Measurements from ENCODE around the gene USH2A.

USH2A gene

GRCh38 chr1:216410026-216410425 lies 13.2 kb downstream of the USH2A start:
- H3K4me3 ChIP-seq (replicated peaks; ENCODE audit: low read depth, low read length): no peak overlapping the region
- no peak for TF ChIP-seq CTCF (IDR thresholded peaks at IDR 0.05; ENCODE audit: low read length, missing control alignments)
- no peak for DNase-seq (ENCODE audit: low read depth)

GRCh38 chr1:216390956-216391355 lies 32.3 kb downstream of the USH2A start:
- no peak for TF ChIP-seq CTCF (IDR thresholded peaks at IDR 0.05; ENCODE audit: low read length, missing control alignments)
- no peak overlapping the region for H3K4me3 ChIP-seq (replicated peaks; ENCODE audit: low read depth, low read length)
- no peak for DNase-seq (ENCODE audit: low read depth)

- TF ChIP-seq CTCF (IDR thresholded peaks at IDR 0.05; ENCODE audit: low read length, missing control alignments): no peak
- no peak overlapping the region for H3K4me3 ChIP-seq (replicated peaks; ENCODE audit: low read depth, low read length)
- DNase-seq (ENCODE audit: low read depth): no peak
Observed at GRCh38 chr1:216389774-216390173, 33.5 kb downstream of the USH2A start.

- TF ChIP-seq CTCF (IDR thresholded peaks at IDR 0.05; ENCODE audit: low read length, missing control alignments): no peak
Observed at GRCh38 chr1:216388558-216388957, 34.7 kb downstream of the USH2A start.

GRCh38 chr1:216387782-216388181 lies 35.5 kb downstream of the USH2A start:
- no peak overlapping the region for H3K4me3 ChIP-seq (replicated peaks; ENCODE audit: low read depth, low read length)
- DNase-seq (ENCODE audit: low read depth): no peak
- TF ChIP-seq CTCF (IDR thresholded peaks at IDR 0.05; ENCODE audit: low read length, missing control alignments): no peak

More at GRCh38 chr1:216388558-216388957, 34.7 kb downstream of the USH2A start:
- H3K4me3 ChIP-seq (replicated peaks; ENCODE audit: low read depth, low read length): no peak overlapping the region
- no peak for DNase-seq (ENCODE audit: low read depth)

- no peak overlapping the region for H3K4me3 ChIP-seq (replicated peaks; ENCODE audit: low read depth, low read length)
- no peak for DNase-seq (ENCODE audit: low read depth)
- TF ChIP-seq CTCF (IDR thresholded peaks at IDR 0.05; ENCODE audit: low read length, missing control alignments): no peak
Observed at GRCh38 chr1:216379441-216379840, 43.8 kb downstream of the USH2A start.

- H3K4me3 ChIP-seq (replicated peaks; ENCODE audit: low read depth, low read length): no peak overlapping the region
- TF ChIP-seq CTCF (IDR thresholded peaks at IDR 0.05; ENCODE audit: low read length, missing control alignments): no peak
- no peak for DNase-seq (ENCODE audit: low read depth)
Observed at GRCh38 chr1:216368249-216368648, 55.0 kb downstream of the USH2A start.

Measured in fibroblast of pulmonary artery (primary cell).